Measurements from ENCODE around the gene KLK6.

GRCh38 chr19:50910722-50911121 is 58.7 kb downstream of the KLK6 start:
- TF ChIP-seq POLR2A (IDR thresholded peaks at IDR 0.05) (no peak), CTCF (IDR thresholded peaks at IDR 0.05) (no peak)
